ENCODE results near the gene OR5K1.

Gene OR5K1

DNA sequence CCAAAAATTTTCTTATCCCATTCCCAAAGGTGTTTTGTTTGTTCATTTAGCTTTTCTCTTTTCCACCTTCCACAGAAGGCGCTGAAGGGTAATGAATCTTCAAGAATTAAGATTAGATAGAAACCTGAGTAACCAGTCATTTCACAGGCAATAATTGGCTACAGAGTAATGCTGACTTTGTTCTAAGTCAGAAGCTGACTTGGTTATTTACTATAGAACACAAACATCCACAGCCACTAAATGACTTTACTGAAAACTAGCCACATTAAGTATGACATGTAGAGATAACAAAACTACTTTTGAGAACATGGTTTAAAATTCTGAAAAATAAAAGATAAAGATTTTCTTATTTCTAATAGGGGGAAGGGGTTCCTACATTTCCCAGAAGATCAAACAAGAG lies 51.9 kb downstream of the OR5K1 start:
- DNase-seq (ENCODE audit: low spot score), result no peak

DNA sequence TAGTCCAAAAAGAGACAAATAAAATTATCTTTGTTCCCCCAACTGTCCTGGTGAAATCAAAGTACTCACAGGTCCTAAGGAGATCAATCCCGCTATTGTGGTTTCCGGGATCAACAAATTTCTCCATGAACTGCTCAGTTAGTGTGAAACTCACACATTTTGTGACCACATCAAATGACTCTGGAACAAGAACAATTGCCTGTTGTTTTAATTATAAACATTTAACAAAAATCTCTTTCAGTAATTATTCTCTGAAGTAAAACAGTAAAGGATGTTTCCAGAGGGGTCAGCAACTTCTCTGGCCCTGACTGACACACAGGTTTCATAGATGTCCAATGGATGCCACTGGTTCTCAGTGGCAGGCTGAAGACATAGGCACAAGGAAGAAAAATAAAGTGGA lies 55.8 kb downstream of the OR5K1 start:
- DNase-seq (ENCODE audit: low spot score), result no peak

DNA sequence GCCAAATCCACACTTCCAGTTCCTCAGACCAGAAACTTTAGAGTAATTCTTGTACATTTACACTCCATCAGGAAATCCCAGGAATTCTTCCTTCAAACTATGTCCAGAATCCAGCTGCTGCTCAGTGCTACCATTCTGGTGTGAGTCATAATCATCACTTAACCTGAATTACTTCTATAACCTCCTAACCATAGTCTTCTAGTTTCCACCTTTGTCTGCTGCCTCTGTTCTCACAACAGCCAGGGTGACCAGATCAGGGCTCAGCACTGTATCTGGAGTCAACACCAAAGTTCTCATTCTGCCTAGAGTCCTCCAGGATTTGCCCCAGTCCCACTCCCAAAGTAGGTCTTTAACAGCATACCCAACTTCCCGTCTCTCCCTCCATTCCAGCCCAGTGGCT lies 56.4 kb downstream of the OR5K1 start:
- no peak for DNase-seq (ENCODE audit: low spot score)

DNA sequence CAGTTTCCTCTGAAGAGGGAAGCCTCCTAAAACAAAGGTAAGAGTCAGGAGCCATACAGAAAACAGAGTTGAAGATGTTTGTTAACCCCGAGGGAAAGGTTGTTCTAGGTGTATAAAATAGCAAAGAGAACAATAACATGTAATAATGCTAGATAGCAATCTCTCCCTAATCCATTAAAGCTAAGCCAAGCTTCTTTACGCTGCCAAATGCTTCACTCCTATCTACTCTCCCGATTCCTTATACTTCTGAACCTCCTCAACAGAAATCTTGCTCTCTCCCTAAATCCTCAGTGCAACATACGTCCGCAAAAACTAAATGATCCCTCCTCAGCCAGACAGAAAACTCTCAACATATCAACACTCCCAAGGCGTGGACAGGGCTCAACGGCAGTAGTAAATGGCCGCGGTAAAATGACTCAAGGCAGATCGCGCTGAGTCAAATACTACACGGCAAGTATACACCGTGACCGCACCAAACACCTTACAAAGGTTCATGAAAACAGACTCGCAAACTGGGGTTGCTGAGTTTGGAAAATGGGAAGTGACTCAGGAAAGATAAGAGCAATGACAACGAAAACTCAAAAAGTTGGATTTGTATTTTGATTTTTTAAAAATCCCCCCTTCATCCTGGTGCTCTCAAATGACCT lies 59.0 kb downstream of the OR5K1 start:
- DNase-seq (ENCODE audit: low spot score), result peak; percentile 62

All from cerebellar cortex (tissue), 1 donor.